Smooth muscle cell of the umbilical artery (primary cell): Measurements from ENCODE around the gene LTBP3. TPM values are rescaled to one million over a fixed set of nuclear protein-coding genes. Genes with fewer than 3 reads are reported as not detected.

ENCODE experiments used
- total RNA-seq: library from RNA; depleted of rRNA; stranded (reverse); fragments of >200 nt; gene quantifications from 2 replicates; pipeline ENCODE4 v1.2.3, GENCODE V29; 2014

The LTBP3 gene
- 140 and 192 TPM in 2 replicates for total RNA-seq

DNA sequence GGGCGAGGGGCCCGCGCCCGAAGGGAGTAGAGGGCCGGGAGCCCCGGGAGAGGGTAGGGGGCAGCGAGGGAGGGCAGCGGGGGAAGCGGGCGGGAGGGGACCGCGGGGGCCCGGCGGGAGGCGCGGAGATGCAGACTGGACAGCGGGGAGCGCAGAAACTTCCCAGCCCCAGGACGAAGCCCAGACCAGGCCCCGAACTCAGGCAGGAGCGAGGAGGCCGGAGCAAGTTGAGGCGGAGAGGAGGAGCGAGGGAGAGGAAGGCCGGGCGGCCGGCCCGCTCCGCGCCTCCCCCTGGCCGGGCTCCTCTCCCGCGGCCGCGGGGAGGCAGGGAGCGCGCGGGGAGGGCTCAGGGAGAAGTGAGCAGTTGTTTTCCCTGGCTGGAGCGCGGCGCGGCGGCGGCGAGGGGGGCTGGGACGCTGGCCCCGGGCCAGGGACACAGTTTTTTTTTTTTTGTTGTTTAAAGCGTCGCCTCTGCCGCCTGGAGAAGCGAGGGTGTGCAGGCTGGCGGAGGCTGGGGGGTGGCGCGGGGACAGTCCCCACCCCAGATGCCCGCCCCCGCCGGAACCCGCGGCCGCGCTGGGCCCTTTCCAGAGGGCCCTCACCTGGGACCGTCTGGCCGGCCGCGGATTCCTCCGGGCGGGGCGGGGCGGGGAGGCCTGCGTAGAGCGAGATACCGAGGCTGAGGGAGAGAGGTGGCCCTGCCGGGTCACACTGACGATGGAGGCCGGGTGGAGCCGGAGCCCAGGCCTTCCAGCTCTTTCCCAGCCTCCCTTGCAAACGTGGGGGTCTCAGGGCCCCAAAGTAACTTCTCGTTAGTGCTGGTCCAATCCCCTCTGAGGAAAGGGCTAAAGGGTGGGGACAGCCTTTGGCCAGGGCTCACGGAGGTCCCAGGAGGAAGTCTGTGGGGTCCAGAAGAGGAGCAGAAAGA lies at the start of gene LTBP3:
Gene LTBP3, minus strand, starts transcription at position 358 of the 928 bp plus-strand sequence. CDS start 400 bp downstream, outside the sequence.

DNA sequence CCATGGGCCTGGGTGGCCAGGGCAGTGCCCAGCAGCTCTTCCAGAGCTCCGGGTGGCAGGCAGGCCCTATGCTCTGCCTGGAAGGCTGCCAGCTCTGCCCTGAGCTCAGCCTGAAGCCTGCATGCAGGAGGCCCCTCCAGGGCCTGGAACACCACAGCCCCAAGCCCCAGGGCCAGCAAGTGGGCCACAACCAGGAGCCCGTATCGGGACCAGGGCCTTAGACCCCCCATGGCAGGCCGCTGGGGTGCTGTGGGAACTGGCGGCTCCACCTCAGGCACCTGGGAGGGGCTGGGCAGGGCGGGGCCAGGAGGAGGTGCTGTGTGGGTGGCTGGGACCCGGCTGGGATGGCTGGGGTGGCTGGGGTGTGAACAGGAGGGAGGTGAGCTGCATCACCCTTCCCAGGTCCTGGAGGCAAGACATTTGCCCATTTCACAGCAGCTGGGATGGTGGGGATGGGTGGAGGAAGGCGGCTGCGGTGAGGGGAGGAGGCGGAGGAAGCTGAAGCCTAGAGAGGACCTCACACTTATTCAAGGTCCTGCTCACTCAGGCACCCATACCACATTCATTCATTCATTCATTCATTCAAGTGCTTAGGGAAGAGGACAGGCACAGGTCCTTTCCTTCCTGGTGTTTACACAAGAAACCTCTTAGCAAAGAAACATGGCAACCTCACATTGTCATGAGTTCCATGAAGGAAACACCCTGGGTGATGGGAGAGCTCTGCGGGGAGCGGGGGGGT lies 37.6 kb upstream of the LTBP3 start, which contains the start of gene KCNK7:
Gene KCNK7, minus strand, starts transcription at position 258 of the 739 bp plus-strand sequence. Its CDS starts 28 bp downstream, at position 230.

DNA sequence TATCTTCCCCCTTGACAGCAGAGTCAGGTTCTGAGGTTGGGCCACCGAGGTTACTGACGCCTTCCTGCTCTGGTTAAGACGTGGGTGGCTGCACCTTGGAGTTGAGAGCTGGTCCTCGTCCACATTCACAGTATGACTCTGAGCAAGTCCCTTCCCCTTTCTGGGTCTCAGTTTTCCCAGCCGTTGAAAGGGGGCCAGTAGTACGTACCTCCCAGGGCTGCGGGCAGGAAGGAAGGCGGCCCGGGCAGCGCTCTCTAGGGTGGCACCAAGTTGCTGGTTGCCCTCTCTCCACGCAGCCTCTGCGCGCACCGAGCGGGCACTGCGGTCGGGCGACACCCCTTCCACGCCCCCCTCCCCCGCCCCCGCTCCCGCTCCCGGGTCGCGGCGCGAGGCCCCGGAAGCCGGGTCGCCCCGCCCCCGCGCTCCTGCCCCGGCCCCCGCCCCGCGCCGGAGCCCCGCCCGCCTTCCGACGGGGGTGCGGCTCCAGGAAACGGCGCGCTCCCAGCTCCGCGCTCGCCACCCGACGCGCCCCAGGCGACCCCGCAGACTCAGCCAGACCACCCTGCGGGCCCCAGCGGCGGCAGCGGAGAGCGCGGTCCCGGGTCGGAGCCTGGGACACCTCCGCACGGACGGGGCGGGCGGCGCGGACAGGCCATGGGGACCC lies 17.5 kb upstream of the LTBP3 start, which contains the start of gene EHBP1L1:
Gene EHBP1L1, plus strand, starts transcription at position 486 of the 664 bp plus-strand sequence. CDS start 250 bp downstream, outside the sequence.

GRCh38 chr11:65572356-65573051 lies 14.3 kb upstream of the LTBP3 start, which contains the start of gene FAM89B:
Gene FAM89B (plus strand): TSS chr11:65572538. CDS start chr11:65572670, 132 bp downstream.

GRCh38 chr11:65569973-65570918 lies 12.1 kb upstream of the LTBP3 start, which contains the start of gene ZNRD2:
Gene ZNRD2 (plus strand): TSS chr11:65570477. CDS start chr11:65570492, 15 bp downstream.

GRCh38 chr11:65524741-65525545 lies 33.2 kb downstream of the LTBP3 start, which contains the start of gene SCYL1:
Gene SCYL1 (plus strand): TSS chr11:65525083. CDS start chr11:65525154, 71 bp downstream.

DNA sequence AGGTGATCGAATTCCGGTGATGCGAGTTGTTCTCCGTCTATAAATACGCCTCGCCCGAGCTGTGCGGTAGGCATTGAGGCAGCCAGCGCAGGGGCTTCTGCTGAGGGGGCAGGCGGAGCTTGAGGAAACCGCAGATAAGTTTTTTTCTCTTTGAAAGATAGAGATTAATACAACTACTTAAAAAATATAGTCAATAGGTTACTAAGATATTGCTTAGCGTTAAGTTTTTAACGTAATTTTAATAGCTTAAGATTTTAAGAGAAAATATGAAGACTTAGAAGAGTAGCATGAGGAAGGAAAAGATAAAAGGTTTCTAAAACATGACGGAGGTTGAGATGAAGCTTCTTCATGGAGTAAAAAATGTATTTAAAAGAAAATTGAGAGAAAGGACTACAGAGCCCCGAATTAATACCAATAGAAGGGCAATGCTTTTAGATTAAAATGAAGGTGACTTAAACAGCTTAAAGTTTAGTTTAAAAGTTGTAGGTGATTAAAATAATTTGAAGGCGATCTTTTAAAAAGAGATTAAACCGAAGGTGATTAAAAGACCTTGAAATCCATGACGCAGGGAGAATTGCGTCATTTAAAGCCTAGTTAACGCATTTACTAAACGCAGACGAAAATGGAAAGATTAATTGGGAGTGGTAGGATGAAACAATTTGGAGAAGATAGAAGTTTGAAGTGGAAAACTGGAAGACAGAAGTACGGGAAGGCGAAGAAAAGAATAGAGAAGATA lies 59.0 kb downstream of the LTBP3 start, which contains the start of gene MALAT1:
Gene MALAT1, plus strand, starts transcription at position 69 of the 736 bp plus-strand sequence.

Other genes with a start within 250 kb of the LTBP3 start
- 20.8 and 23.7 TPM in 2 replicates for gene CDC42EP2, start 243.5 kb downstream of the LTBP3 start, total RNA-seq
- gene DPF2, start 224.5 kb downstream of the LTBP3 start, total RNA-seq = 38.3 and 53.9 TPM in 2 replicates
- gene TIGD3, start 203.6 kb downstream of the LTBP3 start, total RNA-seq = 0.05 and 0.30 TPM in 2 replicates
- 1.2 and 1.5 TPM in 2 replicates for gene SLC25A45, start 175.7 kb downstream of the LTBP3 start, total RNA-seq
- 38.9 and 46.0 TPM in 2 replicates for gene FRMD8, start 171.7 kb downstream of the LTBP3 start, total RNA-seq
- gene NEAT1, start 135.6 kb downstream of the LTBP3 start, total RNA-seq = 241 and 258 TPM in 2 replicates
- gene MALAT1, start 59.3 kb downstream of the LTBP3 start, total RNA-seq = 11,132 and 13,288 TPM in 2 replicates
- 91.8 and 103 TPM in 2 replicates for gene SCYL1, start 33.3 kb downstream of the LTBP3 start, total RNA-seq
- gene ZNRD2, start 12.1 kb upstream of the LTBP3 start, total RNA-seq = 37.7 and 43.6 TPM in 2 replicates
- 27.3 and 34.8 TPM in 2 replicates for gene FAM89B, start 14.2 kb upstream of the LTBP3 start, total RNA-seq
- gene EHBP1L1, start 17.7 kb upstream of the LTBP3 start, total RNA-seq = 69.5 and 103 TPM in 2 replicates
- 0.09 and 0.30 TPM in 2 replicates for gene KCNK7, start 37.4 kb upstream of the LTBP3 start, total RNA-seq
- gene MAP3K11, start 55.9 kb upstream of the LTBP3 start, total RNA-seq = 16.3 and 33.3 TPM in 2 replicates
- 17.2 and 35.6 TPM in 2 replicates for gene PCNX3, start 57.4 kb upstream of the LTBP3 start, total RNA-seq
- 17.2 and 37.5 TPM in 2 replicates for gene SIPA1, start 79.7 kb upstream of the LTBP3 start, total RNA-seq
- gene RELA, start 104.6 kb upstream of the LTBP3 start, total RNA-seq = 18.1 and 22.8 TPM in 2 replicates
- gene KAT5, start 153.9 kb upstream of the LTBP3 start, total RNA-seq = 28.3 and 33.3 TPM in 2 replicates
- gene RNASEH2C, start 162.4 kb upstream of the LTBP3 start, total RNA-seq = 17.3 and 52.9 TPM in 2 replicates
- 8.3 and 11.2 TPM in 2 replicates for gene AP5B1, start 222.6 kb upstream of the LTBP3 start, total RNA-seq
- gene OVOL1, start 228.7 kb upstream of the LTBP3 start, total RNA-seq = not detected in 2 replicates